GM12891 (cell line): ENCODE results near the gene ALPK3.

ENCODE experiments used
- DNase-seq: peaks from one replicate; pipeline ENCODE4 v3.0.0; 2011; ENCODE audit warnings: low spot score; ENCODE audit not compliant: insufficient read length
- FAIRE-seq: peaks from 2 replicates; lab custom pipeline; 2011; peaks lifted over from hg19 to GRCh38; lab: Jason Lieb, UNC
- PAX5 ChIP-seq: IDR thresholded peaks from 2 replicates; pipeline ENCODE4 v1.6.1; 2011; ENCODE audit warnings: low read length, moderate library complexity, mild to moderate bottlenecking; ENCODE audit not compliant: insufficient read depth, severe bottlenecking
- POLR2A ChIP-seq: IDR thresholded peaks from 2 replicates; pipeline ENCODE4 v1.6.1; 2011; ENCODE audit warnings: low read depth, low read length, control low read depth
- POLR2AphosphoS5 ChIP-seq: IDR thresholded peaks from 2 replicates; pipeline ENCODE4 v1.6.1; 2011; ENCODE audit warnings: low read depth, low read length, control low read depth
- POU2F2 ChIP-seq: IDR thresholded peaks from 2 replicates; pipeline ENCODE4 v1.6.1; 2011; ENCODE audit warnings: low read depth, mild to moderate bottlenecking, control low read depth, low read length, moderate library complexity
- SPI1 ChIP-seq: IDR thresholded peaks from 2 replicates; pipeline ENCODE4 v1.6.1; 2011; ENCODE audit warnings: low read depth, low read length, control low read depth
- TAF1 ChIP-seq: IDR thresholded peaks from 2 replicates; pipeline ENCODE4 v1.6.1; 2011; ENCODE audit warnings: low read depth, low read length, control low read depth

ALPK3 gene

GRCh38 chr15:84821501-84822021 is 4.4 kb downstream of the ALPK3 start:
- FAIRE-seq (no peak), DNase-seq (no peak)
- TF ChIP-seq PAX5 = no peak
- TF ChIP-seq POLR2AphosphoS5 = no peak
- TF ChIP-seq POU2F2 = no peak
- no peak for TF ChIP-seq POLR2A
- TF ChIP-seq TAF1 = no peak
- no peak for TF ChIP-seq SPI1

- FAIRE-seq (no peak), DNase-seq (no peak)
- TF ChIP-seq POLR2AphosphoS5 = no peak
- no peak for TF ChIP-seq TAF1
- no peak for TF ChIP-seq POLR2A
- TF ChIP-seq PAX5 = no peak
- TF ChIP-seq POU2F2 = no peak
- TF ChIP-seq SPI1 = no peak
Measured at GRCh38 chr15:84822653-84823281, 5.6 kb downstream of the ALPK3 start.

GRCh38 chr15:84823282-84823878 is 6.2 kb downstream of the ALPK3 start:
- DNase-seq (no peak), FAIRE-seq (no peak)
- TF ChIP-seq SPI1 (no peak), POLR2A (no peak), TAF1 (no peak), PAX5 (no peak), POU2F2 (no peak), POLR2AphosphoS5 (no peak)

GRCh38 chr15:84824260-84825007 is 7.3 kb downstream of the ALPK3 start:
- DNase-seq (no peak), FAIRE-seq (no peak)
- no peak for TF ChIP-seq PAX5
- no peak for TF ChIP-seq TAF1
- TF ChIP-seq POU2F2 = no peak
- no peak for TF ChIP-seq POLR2A
- TF ChIP-seq POLR2AphosphoS5 = no peak
- TF ChIP-seq SPI1 = no peak

GRCh38 chr15:84826369-84826823 is 9.2 kb downstream of the ALPK3 start:
- DNase-seq (peak; percentile 46), FAIRE-seq (no peak)
- TF ChIP-seq POLR2A = no peak
- TF ChIP-seq PAX5 = no peak
- TF ChIP-seq POU2F2 = no peak
- TF ChIP-seq POLR2AphosphoS5 = no peak
- TF ChIP-seq TAF1 = no peak
- no peak for TF ChIP-seq SPI1

- DNase-seq (no peak), FAIRE-seq (no peak)
- TF ChIP-seq POU2F2 = no peak
- no peak for TF ChIP-seq POLR2A
- no peak for TF ChIP-seq POLR2AphosphoS5
- no peak for TF ChIP-seq SPI1
- no peak for TF ChIP-seq PAX5
- TF ChIP-seq TAF1 = no peak
Measured at GRCh38 chr15:84827246-84827645, 10.1 kb downstream of the ALPK3 start.

GRCh38 chr15:84828086-84828908 is 11.1 kb downstream of the ALPK3 start:
- FAIRE-seq = no peak
- DNase-seq = no peak
- TF ChIP-seq POU2F2 (no peak), TAF1 (no peak), SPI1 (no peak), POLR2A (no peak), PAX5 (no peak)

GRCh38 chr15:84829428-84829827 is 12.3 kb downstream of the ALPK3 start:
- FAIRE-seq (no peak), DNase-seq (no peak)
- TF ChIP-seq TAF1 (no peak), SPI1 (no peak), PAX5 (no peak), POLR2A (no peak)

GRCh38 chr15:84830036-84830435 is 12.9 kb downstream of the ALPK3 start:
- no peak for TF ChIP-seq POU2F2
- TF ChIP-seq POLR2A = no peak
- no peak for TF ChIP-seq TAF1
- no peak for TF ChIP-seq SPI1
- no peak for TF ChIP-seq POLR2AphosphoS5
- no peak for TF ChIP-seq PAX5
- FAIRE-seq (no peak), DNase-seq (no peak)
